ENCODE results near the gene FOLH1.
"Not testable (repeated sequence)": the region's sequence is repeated elsewhere in the genome, so short reads cannot be mapped to it uniquely, and the experiment has no call there.

DNA sequence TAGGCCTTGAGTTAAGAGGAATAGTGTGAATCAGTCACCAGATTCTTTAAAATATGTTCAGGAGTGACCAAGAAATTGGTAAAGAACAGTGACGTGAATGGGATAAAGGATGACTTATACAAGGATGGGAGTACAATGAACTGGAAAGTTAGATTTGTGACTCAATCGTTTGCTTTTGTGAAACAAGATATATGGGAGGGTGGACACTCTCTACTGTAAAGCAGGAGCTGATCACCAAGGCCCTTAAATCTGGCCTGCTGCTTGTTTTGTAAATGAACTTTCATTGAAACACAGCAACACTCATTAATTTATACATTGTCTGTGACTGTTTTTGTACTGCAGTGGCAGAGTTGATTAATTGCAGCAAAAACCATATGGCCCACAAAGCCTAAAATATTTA, 46.7 kb upstream of the FOLH1 start:
- TF ChIP-seq CREB1 (CRISPR knock-in tag; IDR thresholded peaks at IDR 0.05); CTCF (IDR thresholded peaks at IDR 0.05); ZNF281 (CRISPR knock-in tag; IDR thresholded peaks at IDR 0.05): not testable (repeated sequence)
- TF ChIP-seq, protein P1, sequence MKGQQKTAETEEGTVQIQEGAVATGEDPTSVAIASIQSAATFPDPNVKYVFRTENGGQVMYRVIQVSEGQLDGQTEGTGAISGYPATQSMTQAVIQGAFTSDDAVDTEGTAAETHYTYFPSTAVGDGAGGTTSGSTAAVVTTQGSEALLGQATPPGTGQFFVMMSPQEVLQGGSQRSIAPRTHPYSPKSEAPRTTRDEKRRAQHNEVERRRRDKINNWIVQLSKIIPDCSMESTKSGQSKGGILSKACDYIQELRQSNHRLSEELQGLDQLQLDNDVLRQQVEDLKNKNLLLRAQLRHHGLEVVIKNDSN (CRISPR knock-in tag; IDR thresholded peaks at IDR 0.05) = not testable (repeated sequence)
- TF ChIP-seq, protein P2, sequence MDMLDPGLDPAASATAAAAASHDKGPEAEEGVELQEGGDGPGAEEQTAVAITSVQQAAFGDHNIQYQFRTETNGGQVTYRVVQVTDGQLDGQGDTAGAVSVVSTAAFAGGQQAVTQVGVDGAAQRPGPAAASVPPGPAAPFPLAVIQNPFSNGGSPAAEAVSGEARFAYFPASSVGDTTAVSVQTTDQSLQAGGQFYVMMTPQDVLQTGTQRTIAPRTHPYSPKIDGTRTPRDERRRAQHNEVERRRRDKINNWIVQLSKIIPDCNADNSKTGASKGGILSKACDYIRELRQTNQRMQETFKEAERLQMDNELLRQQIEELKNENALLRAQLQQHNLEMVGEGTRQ (CRISPR knock-in tag; IDR thresholded peaks at IDR 0.05) = not testable (repeated sequence)

All from WTC11 (cell line).